Aorta (tissue), 5 donors: Measurements from ENCODE around the gene ZBTB7B. TPM values are rescaled to one million over a fixed set of nuclear protein-coding genes. Genes with fewer than 3 reads are reported as not detected.

Experiments used
- ATAC-seq: fragments of 200-7000 bp; cut with Tn5 transposase; one replicate; pipeline ENCODE4 v1.9.1; 2022; ENCODE audit warnings: moderate library complexity; ENCODE audit not compliant: low FRiP score
- DNase-seq, 2 donors: peaks; one replicate each; pipeline ENCODE4 v3.0.0-alpha.2; 2020
- H3K27ac ChIP-seq, 2 donors: one replicate each; pipeline ENCODE4 v1.5.1; 2013; ENCODE audit warnings: low read length in 2 of 2, mild to moderate bottlenecking in 2 of 2, moderate library complexity in 2 of 2, control low read depth in 1 of 2, inconsistent platforms in 1 of 2, low read depth in 1 of 2
- H3K27me3 ChIP-seq, 2 donors: one replicate each; pipeline ENCODE4 v1.6.1; 2013; ENCODE audit warnings: control low read depth in 1 of 2, low read length in 1 of 2, mild to moderate bottlenecking in 1 of 2, moderate library complexity in 1 of 2; ENCODE audit not compliant: insufficient read depth in 2 of 2, control insufficient read depth in 1 of 2
- H3K36me3 ChIP-seq, 2 donors: one replicate each; pipeline ENCODE4 v1.6.1; 2013; ENCODE audit warnings: control low read depth in 1 of 2, low read length in 1 of 2, mild to moderate bottlenecking in 1 of 2; ENCODE audit not compliant: insufficient read depth in 2 of 2, control insufficient read depth in 1 of 2
- H3K4me1 ChIP-seq, 2 donors: one replicate each; pipeline ENCODE4 v1.6.1; 2013; ENCODE audit warnings: low read length in 2 of 2, control low read depth in 1 of 2, mild to moderate bottlenecking in 1 of 2, moderate library complexity in 1 of 2; ENCODE audit not compliant: insufficient read depth in 2 of 2, control insufficient read depth in 1 of 2
- H3K4me3 ChIP-seq, 2 donors: one replicate each; pipeline ENCODE4 v1.5.1; 2013; ENCODE audit warnings: low read length in 2 of 2, control low read depth in 1 of 2, mild to moderate bottlenecking in 1 of 2
- H3K9me3 ChIP-seq: one replicate; pipeline ENCODE4 v1.6.1; 2013; ENCODE audit warnings: mild to moderate bottlenecking, low read length; ENCODE audit not compliant: control insufficient read depth
- WGBS, 2 donors: extraction: QIAGEN DNeasy Blood & Tissue Kit; methylation state at CpG; one replicate each; pipeline ENCODE4 v1.1.7; 2013; 5-methylcytosine and 5-hydroxymethylcytosine counted together
- intact Hi-C, 2 donors: fragments of 100-400 bp; cut with DNase I; formaldehyde crosslinking; loops; one replicate each; pipeline versions ENCODE4 v1.14.2 to v1.15.0; 2022
- polyA plus RNA-seq, 2 donors: library from polyadenylated mRNA; stranded (reverse); fragments of 200-250 nt; gene quantifications; one replicate each; pipeline ENCODE4 v1.2.3, GENCODE V29; 2013
- total RNA-seq, 2 donors: library from RNA; stranded (reverse); fragmentation: NEBNext Ultra II Directional; extraction: Animal tissue kit (Norgen Biotek cat#: 25700); gene quantifications; one replicate each; pipeline ENCODE4 v1.2.1, GENCODE V29; 2021
- donor health status: healthy with polysubstance abuse.
- donor health status: Bipolar disorder and iron deficiency.
- donor health status: DM: no; HTN: no; CAD: no.
- donor health status: DM: no; HTN: no; CAD: no.
- donor health status: DM: yes; HTN: yes; CAD: no.

The ZBTB7B gene
- total and polyA plus RNA-seq, 4 donors = 23.3 to 71.1 (median 39.6) TPM

GRCh38 chr1:154998201-154998780 is 4.3 kb upstream of the ZBTB7B start:
- no peak overlapping the region for H3K27ac ChIP-seq

DNA sequence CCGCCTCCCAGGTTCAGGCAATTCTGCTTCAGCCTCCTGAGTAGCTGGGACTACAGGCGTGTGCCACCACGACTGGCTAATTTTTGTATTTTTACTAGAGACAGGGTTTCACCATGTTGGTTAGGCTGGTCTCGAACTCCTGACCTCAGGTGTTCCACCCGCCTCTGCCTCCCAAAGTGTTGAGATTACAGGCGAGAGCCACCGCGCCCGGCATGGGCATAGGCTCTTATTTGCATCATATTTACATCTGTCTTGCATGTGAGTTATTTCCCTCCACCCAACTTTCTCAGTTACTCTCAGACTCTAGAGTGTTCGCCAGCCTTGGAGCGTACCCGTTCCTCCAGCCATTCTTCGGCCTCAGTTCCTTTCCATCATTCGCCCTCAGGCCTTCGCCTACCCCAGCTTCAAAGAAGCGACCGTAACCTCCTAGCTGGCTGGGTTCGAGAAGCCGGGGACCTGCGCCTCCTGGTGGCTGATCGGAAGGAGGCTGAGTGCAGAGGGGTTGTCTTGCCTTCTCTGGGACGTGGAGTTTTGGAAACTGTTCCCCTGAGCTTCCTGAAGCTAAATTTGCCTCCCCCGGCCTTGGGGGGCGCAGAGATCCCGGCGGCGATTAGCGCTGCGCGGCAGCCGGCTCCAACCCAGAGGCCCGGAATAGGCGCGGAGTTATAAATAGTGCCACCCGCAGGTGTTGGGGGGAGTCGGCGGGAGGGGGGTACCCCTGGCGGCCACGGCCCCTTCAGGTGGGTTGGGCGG is 3.6 kb upstream of the ZBTB7B start:
- peak; percentile 80 to 92 for DNase-seq
- H3K27ac ChIP-seq = peak overlapping the region in 1 of 2 donors; percentile 52
- no peaks in the 10 kb centered on the region for H3K9me3 ChIP-seq
- 9% methylated on average over 37 to 40 of the region's 40 CpGs for WGBS, 2 donors
- no peaks in the 10 kb centered on the region for H3K36me3 ChIP-seq
- H3K4me1 ChIP-seq = no peaks in the 10 kb centered on the region
- peak overlapping the region; percentile 22 to 30 for H3K4me3 ChIP-seq
- intact Hi-C loops = loop anchor here in 1 of 2 donors (2.0 kb wide), 1 partner anchor 36 kb away; no protein-coding TSS in a partner anchor
- H3K27me3 ChIP-seq = no peaks in the 10 kb centered on the region
- no peak for ATAC-seq

More at GRCh38 chr1:154998201-154998780, 4.3 kb upstream of the ZBTB7B start:
- no peaks in the 10 kb centered on the region for H3K4me1 ChIP-seq
- H3K27me3 ChIP-seq = no peaks in the 10 kb centered on the region
- no peaks in the 10 kb centered on the region for H3K9me3 ChIP-seq
- intact Hi-C loops = loop anchor here in 1 of 2 donors (2.0 kb wide), 1 partner anchor 35 kb away; no protein-coding TSS in a partner anchor
- DNase-seq (peak in 1 of 2 donors; percentile 29), ATAC-seq (no peak)
- no peak overlapping the region for H3K4me3 ChIP-seq
- 79 to 81% methylated on average over 16 of the region's 16 CpGs for WGBS, 2 donors
- no peaks in the 10 kb centered on the region for H3K36me3 ChIP-seq

- Histone ChIP-seq H3K4me1 (peaks cover 0 to 2% of the 10 kb centered on the region in 2 donors), H3K27me3 (no peaks in the 10 kb centered on the region), H3K36me3 (no peaks in the 10 kb centered on the region), H3K4me3 (peak overlapping the region; percentile 22 to 30), H3K27ac (peak overlapping the region; percentile 38 to 68), H3K9me3 (no peaks in the 10 kb centered on the region)
- DNase-seq (peak in 1 of 2 donors; percentile 60), ATAC-seq (no peak)
- WGBS, 2 donors = 1% methylated on average over 49 to 50 of the region's 50 CpGs
- intact Hi-C loops = loop anchor here in 1 of 2 donors (2.0 to 5.0 kb wide), 3 partner anchors 37 to 63 kb away; partner anchors contain the start of genes EFNA4 and PMVK
Measured at GRCh38 chr1:154999571-155000410, 2.8 kb upstream of the ZBTB7B start.

GRCh38 chr1:155000411-155000725 is 2.2 kb upstream of the ZBTB7B start:
- no peaks in the 10 kb centered on the region for H3K9me3 ChIP-seq
- peak overlapping the region in 1 of 2 donors; percentile 87 for H3K27ac ChIP-seq
- 0 to 1% methylated on average over 11 to 13 of the region's 13 CpGs for WGBS, 2 donors
- peak overlapping the region; percentile 2 to 65 for H3K4me3 ChIP-seq
- H3K4me1 ChIP-seq = peaks cover 0 to 2% of the 10 kb centered on the region in 2 donors
- intact Hi-C loops = loop anchor here in 1 of 2 donors (5.0 kb wide), 2 partner anchors 62 to 63 kb away; partner anchors contain the start of genes EFNA4 and PMVK
- H3K36me3 ChIP-seq = no peaks in the 10 kb centered on the region
- DNase-seq (peak in 1 of 2 donors; percentile 64), ATAC-seq (no peak)
- H3K27me3 ChIP-seq = no peaks in the 10 kb centered on the region

GRCh38 chr1:155000726-155001424 is 1.7 kb upstream of the ZBTB7B start:
- Histone ChIP-seq H3K9me3 (no peaks in the 10 kb centered on the region), H3K27ac (peak overlapping the region; percentile 59 to 87), H3K4me1 (peaks cover 0 to 2% of the 10 kb centered on the region in 2 donors), H3K4me3 (peak overlapping the region; percentile 46 to 65), H3K36me3 (no peaks in the 10 kb centered on the region), H3K27me3 (no peaks in the 10 kb centered on the region)
- WGBS, 2 donors = 0 to 1% methylated on average over 33 to 43 of the region's 43 CpGs
- ATAC-seq (peak; percentile 80), DNase-seq (peak; percentile 91 to 97)
- intact Hi-C loops = loop anchor here in 1 of 2 donors (5.0 kb wide), 2 partner anchors 61 to 64 kb away; partner anchors contain the start of genes EFNA4 and PMVK

- Histone ChIP-seq H3K27me3 (no peaks in the 10 kb centered on the region), H3K36me3 (no peaks in the 10 kb centered on the region), H3K27ac (peak overlapping the region; percentile 15 to 87), H3K4me1 (peaks cover 0 to 2% of the 10 kb centered on the region in 2 donors), H3K9me3 (no peaks in the 10 kb centered on the region), H3K4me3 (peak overlapping the region; percentile 46 to 65)
- ATAC-seq = no peak
- intact Hi-C loops = loop anchor here in 1 of 2 donors (5.0 kb wide), 2 partner anchors 61 to 64 kb away; partner anchors contain the start of genes EFNA4 and PMVK
- DNase-seq = no peak
- WGBS, 2 donors = 0% methylated on average over 11 of the region's 11 CpGs
Measured at GRCh38 chr1:155001425-155001674, 1.3 kb upstream of the ZBTB7B start.

DNA sequence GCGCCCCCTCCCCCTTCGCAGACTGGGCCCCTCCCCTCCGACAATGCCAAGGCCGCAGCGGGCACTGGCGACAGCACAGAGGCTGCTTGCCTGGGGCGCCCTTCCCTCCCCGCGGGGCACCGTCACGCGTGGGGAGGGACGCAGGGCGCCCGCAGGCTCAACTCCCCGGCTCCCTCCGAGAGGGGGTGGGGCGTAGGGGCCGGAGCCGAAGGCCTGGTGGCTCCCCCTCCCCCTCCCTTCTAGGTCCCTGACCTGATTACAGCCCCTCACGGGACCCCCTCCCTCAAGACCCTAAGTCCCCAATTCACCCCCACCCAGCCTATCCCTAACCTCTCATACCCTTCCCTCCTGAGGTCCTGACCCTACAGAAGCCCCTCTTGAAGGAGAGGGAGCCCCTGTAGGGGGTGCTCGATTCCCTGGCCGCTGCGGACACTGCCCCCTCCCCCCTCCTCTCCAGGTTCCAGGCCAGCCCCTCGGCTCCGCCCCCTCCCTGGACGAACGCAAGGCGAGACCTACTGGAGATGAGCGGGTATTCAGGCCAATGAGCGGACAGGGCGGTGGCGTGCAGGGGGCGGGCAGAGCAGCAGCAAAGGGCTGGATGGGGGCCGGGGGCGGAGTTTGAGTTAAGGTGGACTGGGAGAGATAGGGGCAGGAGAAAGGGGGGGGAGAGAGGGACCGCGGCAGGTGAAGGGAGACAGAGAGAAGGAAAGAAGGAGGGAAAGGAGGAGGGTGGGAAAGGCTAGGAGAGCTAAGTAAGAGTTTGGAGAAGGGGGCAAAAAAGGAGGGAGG is 733 bp upstream of the ZBTB7B start:
- WGBS, 2 donors = 0 to 1% methylated on average over 21 to 38 of the region's 38 CpGs
- peak; percentile 100 for DNase-seq
- peak; percentile 92 for ATAC-seq
- Histone ChIP-seq H3K4me3 (peak overlapping the region; percentile 46 to 65), H3K4me1 (peaks cover 0 to 2% of the 10 kb centered on the region in 2 donors), H3K27ac (peak overlapping the region; percentile 15 to 87), H3K9me3 (no peaks in the 10 kb centered on the region), H3K27me3 (no peaks in the 10 kb centered on the region), H3K36me3 (no peaks in the 10 kb centered on the region)
- intact Hi-C loops = loop anchor here in 1 of 2 donors (1.0 to 5.0 kb wide), 3 partner anchors 29 to 65 kb away; partner anchors contain the start of genes EFNA4 and PMVK
